Loucy (cell line): ENCODE results near the gene MYOM1.
A peak's percentile ranks its signal among the peaks of the same experiment; 100 is the strongest.

Experiments used
- H2AFZ ChIP-seq: fragments of 200-600 bp; sonication (generic); 2 replicates; pipeline ENCODE4 v1.6.0; 2016; ENCODE audit warnings: antibody characterized with exemption, mild to moderate bottlenecking, low read length, moderate library complexity
- H3F3A ChIP-seq: fragments of 200-600 bp; 2 replicates; pipeline ENCODE4 v1.6.0; 2016; ENCODE audit warnings: antibody characterized with exemption, low read depth, mild to moderate bottlenecking
- H3K27me3 ChIP-seq: fragments of 200-600 bp; sonication (generic); 2 replicates; pipeline ENCODE4 v1.6.1; 2014; ENCODE audit warnings: low read length, mild to moderate bottlenecking; ENCODE audit not compliant: insufficient read depth, poor library complexity, severe bottlenecking
- H3K36me3 ChIP-seq: fragments of 200-600 bp; sonication (generic); 2 replicates; pipeline ENCODE4 v1.6.1; 2016; ENCODE audit warnings: low read length; ENCODE audit not compliant: insufficient read depth
- H3K4me1 ChIP-seq: fragments of 200-600 bp; sonication (generic); 2 replicates; pipeline ENCODE4 v1.5.1; 2014; ENCODE audit warnings: low read length, mild to moderate bottlenecking; ENCODE audit not compliant: insufficient read depth, poor library complexity, severe bottlenecking
- H3K4me2 ChIP-seq: fragments of 200-600 bp; sonication (generic); 2 replicates; pipeline ENCODE4 v1.6.0; 2014; ENCODE audit warnings: antibody characterized with exemption, low read length, low read depth, mild to moderate bottlenecking; ENCODE audit not compliant: poor library complexity, severe bottlenecking
- H3K4me3 ChIP-seq: fragments of 200-600 bp; sonication (generic); 2 replicates; pipeline ENCODE4 v1.5.1; 2014; ENCODE audit warnings: low read length, mild to moderate bottlenecking, mixed read lengths; ENCODE audit not compliant: poor library complexity, severe bottlenecking
- H3K79me2 ChIP-seq: fragments of 200-600 bp; sonication (generic); 2 replicates; pipeline ENCODE4 v1.6.1; 2014; ENCODE audit warnings: low read length; ENCODE audit not compliant: insufficient read depth
- H3K9ac ChIP-seq: fragments of 200-600 bp; sonication (generic); 2 replicates; pipeline ENCODE4 v1.6.0; 2014; ENCODE audit warnings: mild to moderate bottlenecking, low read depth, low read length, moderate library complexity; ENCODE audit not compliant: poor library complexity, severe bottlenecking
- H3K9me2 ChIP-seq: fragments of 200-600 bp; sonication (generic); replicated peaks from 2 replicates; pipeline ENCODE4 v1.6.1; 2016; ENCODE audit warnings: low read depth, low read length, mixed read lengths
- H3K9me3 ChIP-seq: fragments of 200-600 bp; sonication (generic); 2 replicates; pipeline ENCODE4 v1.6.1; 2014; ENCODE audit warnings: mild to moderate bottlenecking, antibody characterized with exemption, low read length, low read depth; ENCODE audit not compliant: insufficient read depth
- H4K20me1 ChIP-seq: fragments of 200-600 bp; sonication (generic); 2 replicates; pipeline ENCODE4 v1.6.0; 2014; ENCODE audit warnings: antibody characterized with exemption, low read length, mild to moderate bottlenecking; ENCODE audit not compliant: insufficient read depth, poor library complexity, severe bottlenecking
- EZH2phosphoT487 ChIP-seq: fragments of 200-600 bp; IDR thresholded peaks from 2 replicates; pipeline ENCODE4 v1.6.1; 2018; ENCODE audit warnings: antibody characterized with exemption, mild to moderate bottlenecking, moderate library complexity, borderline replicate concordance
- TF ChIP-seq, protein P1 (sequence below): fragments of 200-600 bp; sonication (generic); conservative IDR thresholded peaks from 2 replicates; pipeline ENCODE4 v1.5.1; 2014; ENCODE audit warnings: mild to moderate bottlenecking, antibody characterized with exemption, low read length

Gene MYOM1

GRCh38 chr18:3246635-3247239 lies 27.0 kb upstream of the MYOM1 start:
- Histone ChIP-seq H3K36me3 (no peaks in the 10 kb centered on the region; the same call in 1 of the 2 replicates), H2AFZ (peak overlapping the region; percentile 48), H3F3A (no peaks in the 10 kb centered on the region; the same call in 1 of the 2 replicates), H3K4me1 (peaks cover 31% of the 10 kb centered on the region), H3K4me3 (peak overlapping the region; percentile 92), H3K4me2 (peak overlapping the region; percentile 90), H3K9me2 (no peaks in the 10 kb centered on the region), H3K27me3 (peaks cover 6% of the 10 kb centered on the region), H3K79me2 (peaks cover 58% of the 10 kb centered on the region), H3K9ac (peak overlapping the region; percentile 95), H3K9me3 (peaks cover 2% of the 10 kb centered on the region; the same call in 1 of the 2 replicates), H4K20me1 (peaks cover 28% of the 10 kb centered on the region)
- TF ChIP-seq, protein P1, sequence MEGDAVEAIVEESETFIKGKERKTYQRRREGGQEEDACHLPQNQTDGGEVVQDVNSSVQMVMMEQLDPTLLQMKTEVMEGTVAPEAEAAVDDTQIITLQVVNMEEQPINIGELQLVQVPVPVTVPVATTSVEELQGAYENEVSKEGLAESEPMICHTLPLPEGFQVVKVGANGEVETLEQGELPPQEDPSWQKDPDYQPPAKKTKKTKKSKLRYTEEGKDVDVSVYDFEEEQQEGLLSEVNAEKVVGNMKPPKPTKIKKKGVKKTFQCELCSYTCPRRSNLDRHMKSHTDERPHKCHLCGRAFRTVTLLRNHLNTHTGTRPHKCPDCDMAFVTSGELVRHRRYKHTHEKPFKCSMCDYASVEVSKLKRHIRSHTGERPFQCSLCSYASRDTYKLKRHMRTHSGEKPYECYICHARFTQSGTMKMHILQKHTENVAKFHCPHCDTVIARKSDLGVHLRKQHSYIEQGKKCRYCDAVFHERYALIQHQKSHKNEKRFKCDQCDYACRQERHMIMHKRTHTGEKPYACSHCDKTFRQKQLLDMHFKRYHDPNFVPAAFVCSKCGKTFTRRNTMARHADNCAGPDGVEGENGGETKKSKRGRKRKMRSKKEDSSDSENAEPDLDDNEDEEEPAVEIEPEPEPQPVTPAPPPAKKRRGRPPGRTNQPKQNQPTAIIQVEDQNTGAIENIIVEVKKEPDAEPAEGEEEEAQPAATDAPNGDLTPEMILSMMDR = no peak
- TF ChIP-seq EZH2phosphoT487 = no peak

DNA sequence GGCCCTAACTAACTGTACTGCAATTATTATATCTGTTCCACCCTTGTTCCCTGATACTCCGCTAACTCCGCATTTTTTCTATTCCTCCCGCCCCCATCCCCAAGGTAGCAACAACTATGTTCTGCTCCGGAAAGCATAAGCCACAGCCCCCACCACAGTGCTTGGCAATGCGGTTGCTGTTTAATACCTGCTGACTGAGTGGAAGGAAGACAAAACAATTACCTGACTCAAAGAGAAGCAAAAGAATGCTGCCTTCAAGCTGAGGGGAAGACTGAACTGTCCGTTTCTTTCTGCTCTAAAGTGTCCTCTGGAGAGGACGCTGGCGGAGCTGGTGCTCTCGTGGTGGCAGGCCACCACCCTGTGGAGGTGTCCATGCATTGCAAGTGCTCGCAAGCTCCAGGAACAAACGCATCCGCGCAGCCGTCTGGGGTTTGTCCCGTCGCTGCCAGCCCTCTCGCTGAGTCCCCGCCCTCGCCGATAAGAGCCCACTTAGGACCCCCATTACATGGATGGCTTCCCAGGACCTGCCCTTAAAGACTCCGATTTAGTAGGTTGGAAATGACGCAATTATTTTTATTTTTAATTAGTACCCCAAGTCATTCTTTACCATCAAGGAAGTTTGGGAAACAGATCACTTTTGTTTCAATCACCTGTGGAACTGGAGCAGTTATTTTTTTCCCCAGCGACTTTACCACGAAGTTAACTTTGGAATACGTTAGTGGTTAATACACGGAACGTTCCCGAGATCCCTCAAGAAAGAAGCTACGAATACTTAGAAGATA lies 26.3 kb upstream of the MYOM1 start:
- no peaks in the 10 kb centered on the region; the same call in 1 of the 2 replicates for H3K36me3 ChIP-seq
- H3K4me1 ChIP-seq = peaks cover 25% of the 10 kb centered on the region
- H3K9me3 ChIP-seq = peaks cover 2% of the 10 kb centered on the region; the same call in 1 of the 2 replicates
- peak overlapping the region; percentile 92 for H3K4me3 ChIP-seq
- H3K27me3 ChIP-seq = peaks cover 6% of the 10 kb centered on the region
- no peaks in the 10 kb centered on the region for H3K9me2 ChIP-seq
- peak overlapping the region; percentile 83 for H2AFZ ChIP-seq
- H3K4me2 ChIP-seq = peak overlapping the region; percentile 90
- peaks cover 21% of the 10 kb centered on the region for H4K20me1 ChIP-seq
- no peaks in the 10 kb centered on the region; the same call in 1 of the 2 replicates for H3F3A ChIP-seq
- no peak for TF ChIP-seq EZH2phosphoT487
- TF ChIP-seq, protein P1 = peak; percentile 93
- H3K79me2 ChIP-seq = peaks cover 51% of the 10 kb centered on the region
- peak overlapping the region; percentile 95 for H3K9ac ChIP-seq

GRCh38 chr18:3245185-3245564 lies 25.4 kb upstream of the MYOM1 start:
- Histone ChIP-seq H3K79me2 (peaks cover 43% of the 10 kb centered on the region), H3K4me2 (peak overlapping the region; percentile 90), H3K9ac (peak overlapping the region; percentile 95), H3F3A (no peaks in the 10 kb centered on the region; the same call in 1 of the 2 replicates), H4K20me1 (peaks cover 13% of the 10 kb centered on the region), H3K9me2 (no peaks in the 10 kb centered on the region), H2AFZ (no peak overlapping the region), H3K4me3 (peak overlapping the region; percentile 92), H3K4me1 (peaks cover 25% of the 10 kb centered on the region), H3K27me3 (peaks cover 6% of the 10 kb centered on the region), H3K36me3 (no peaks in the 10 kb centered on the region; the same call in 1 of the 2 replicates), H3K9me3 (peaks cover 2% of the 10 kb centered on the region; the same call in 1 of the 2 replicates)
- TF ChIP-seq EZH2phosphoT487 = no peak
- TF ChIP-seq, protein P1 = no peak
